IMR-90 (cell line): ENCODE results near the gene ANKLE2. TPM values are rescaled to one million over a fixed set of nuclear protein-coding genes. Genes with fewer than 3 reads are reported as not detected.

Experiments
- ATAC-seq: fragments of 200-7000 bp; cut with Tn5 transposase; 2 replicates; pipeline ENCODE4 v1.9.1; 2020; ENCODE audit warnings: low read depth, mild to moderate bottlenecking, moderate library complexity
- BruUV-seq: library from RNA; stranded (reverse); fragments of 400-500 nt; replicated peaks from 2 replicates; lab custom pipeline; 2021; lab: Mats Ljungman, UMichigan
- CTCF ChIA-PET: fragments of 300-600 bp; formaldehyde crosslinking; extraction: SDS; loops from one replicate; lab custom pipeline; 2021; ENCODE audit warnings: antibody characterized with exemption; lab: Yijun Ruan, JAX
- POLR2A ChIA-PET: fragments of 300-600 bp; sonication (Branson Sonifier 250); formaldehyde crosslinking; loops from one replicate; lab custom pipeline; 2022; ENCODE audit warnings: antibody characterized with exemption; ENCODE audit not compliant: unreplicated experiment; lab: Charles Lee
- DNase-seq: peaks from one replicate; pipeline ENCODE4 v3.0.0; 2013
- H2AFZ ChIP-seq: replicated peaks from 2 replicates; pipeline ENCODE3; 2013; ENCODE audit warnings: low read length, mild to moderate bottlenecking; ENCODE audit not compliant: poor library complexity
- H2AK5ac ChIP-seq: 2 replicates; pipeline ENCODE4 v1.6.1; 2013; ENCODE audit warnings: low read depth, low read length, inconsistent platforms
- H2AK9ac ChIP-seq: replicated peaks from 2 replicates; pipeline ENCODE3; 2013; ENCODE audit warnings: mild to moderate bottlenecking, low read depth, low read length, moderate library complexity; ENCODE audit not compliant: poor library complexity
- H2BK120ac ChIP-seq: 2 replicates; pipeline ENCODE4 v1.6.1; 2013; ENCODE audit warnings: low read depth, low read length, inconsistent platforms
- H2BK15ac ChIP-seq: 3 replicates; pipeline ENCODE4 v1.6.1; 2013; ENCODE audit warnings: low read depth, low read length, inconsistent platforms
- H2BK20ac ChIP-seq: 2 replicates; pipeline ENCODE4 v1.6.1; 2013; ENCODE audit warnings: low read depth, mild to moderate bottlenecking, inconsistent platforms, low read length, moderate library complexity
- H2BK5ac ChIP-seq: 2 replicates; pipeline ENCODE4 v1.6.1; 2013; ENCODE audit warnings: mild to moderate bottlenecking, low read depth, low read length, inconsistent platforms; ENCODE audit not compliant: poor library complexity, severe bottlenecking
- H3K14ac ChIP-seq: replicated peaks from 2 replicates; pipeline ENCODE4 v1.6.1; 2013; ENCODE audit warnings: low read depth, low read length, inconsistent platforms
- H3K18ac ChIP-seq: 2 replicates; pipeline ENCODE4 v1.6.1; 2013; ENCODE audit warnings: low read depth, low read length, control low read depth
- H3K23ac ChIP-seq: 2 replicates; pipeline ENCODE4 v1.6.1; 2013; ENCODE audit warnings: low read depth, low read length, inconsistent platforms
- H3K27ac ChIP-seq: 2 replicates; pipeline ENCODE4 v1.5.1; 2013; ENCODE audit warnings: mild to moderate bottlenecking, control low read depth, low read length; ENCODE audit not compliant: insufficient read depth
- H3K27me3 ChIP-seq: 2 replicates; pipeline ENCODE4 v1.6.1; 2013; ENCODE audit warnings: low read length; ENCODE audit not compliant: control insufficient read depth, insufficient read depth
- H3K36me3 ChIP-seq: 2 replicates; pipeline ENCODE4 v1.6.1; 2013; ENCODE audit warnings: low read length, mixed read lengths; ENCODE audit not compliant: control insufficient read depth, insufficient read depth
- H3K4ac ChIP-seq: 2 replicates; pipeline ENCODE4 v1.6.1; 2013; ENCODE audit warnings: low read depth, low read length, inconsistent platforms
- H3K4me1 ChIP-seq: 2 replicates; pipeline ENCODE4 v1.6.1; 2013; ENCODE audit warnings: low read length, mixed read lengths; ENCODE audit not compliant: control insufficient read depth, insufficient read depth
- H3K4me2 ChIP-seq: 2 replicates; pipeline ENCODE4 v1.6.1; 2013; ENCODE audit warnings: low read depth, mild to moderate bottlenecking, control low read depth, low read length, moderate library complexity
- H3K4me3 ChIP-seq: 2 replicates; pipeline ENCODE4 v1.5.1; 2013; ENCODE audit warnings: low read depth, mild to moderate bottlenecking, control low read depth, low read length, moderate library complexity; ENCODE audit not compliant: insufficient read depth
- H3K56ac ChIP-seq: 2 replicates; pipeline ENCODE4 v1.6.1; 2013; ENCODE audit warnings: low read length, inconsistent platforms; ENCODE audit not compliant: insufficient read depth; ENCODE audit errors: extremely low read depth
- H3K79me1 ChIP-seq, 2 experiments: 2 replicates each; pipeline ENCODE4 v1.6.1; 2013; ENCODE audit warnings: low read length in 2 of 2, inconsistent platforms in 1 of 2, low read depth in 1 of 2
- H3K9ac ChIP-seq: 2 replicates; pipeline ENCODE4 v1.6.1; 2013; ENCODE audit warnings: low read depth, low read length, control low read depth
- H3K9me1 ChIP-seq: 2 replicates; pipeline ENCODE4 v1.6.1; 2013; ENCODE audit warnings: low read length, inconsistent platforms; ENCODE audit not compliant: insufficient read depth
- H3K9me3 ChIP-seq: 2 replicates; pipeline ENCODE4 v1.6.1; 2013; ENCODE audit warnings: low read length; ENCODE audit not compliant: control insufficient read depth, insufficient read depth
- H4K20me1 ChIP-seq: 2 replicates; pipeline ENCODE4 v1.6.1; 2013; ENCODE audit warnings: low read length, inconsistent platforms; ENCODE audit not compliant: insufficient read depth
- H4K5ac ChIP-seq: 2 replicates; pipeline ENCODE4 v1.6.1; 2013; ENCODE audit warnings: mild to moderate bottlenecking, low read depth, low read length, control low read depth
- H4K8ac ChIP-seq, 2 experiments: 2 replicates each; pipeline ENCODE4 v1.6.1; 2013; ENCODE audit warnings: low read depth in 2 of 2, low read length in 2 of 2, control low read depth in 1 of 2, inconsistent platforms in 1 of 2
- H4K91ac ChIP-seq: 2 replicates; pipeline ENCODE4 v1.6.1; 2013; ENCODE audit warnings: low read depth, low read length, inconsistent platforms; ENCODE audit not compliant: insufficient read depth
- BHLHE40 ChIP-seq: fragments of 150-350 bp; IDR thresholded peaks from 2 replicates; pipeline ENCODE4 v1.6.1; 2016; ENCODE audit warnings: mild to moderate bottlenecking, low read depth, low read length
- CEBPB ChIP-seq: IDR thresholded peaks from 2 replicates; pipeline ENCODE4 v1.6.1; 2012; ENCODE audit warnings: low read depth, low read length, improper control_type of control experiment
- CHD1 ChIP-seq: IDR thresholded peaks from 2 replicates; pipeline ENCODE4 v1.6.1; 2012; ENCODE audit warnings: low read depth, low read length, improper control_type of control experiment
- FOS ChIP-seq: fragments of 150-350 bp; IDR thresholded peaks from 2 replicates; pipeline ENCODE4 v1.6.1; 2016; ENCODE audit warnings: low read depth, low read length
- MAZ ChIP-seq: IDR thresholded peaks from 2 replicates; pipeline ENCODE4 v1.6.1; 2012; ENCODE audit warnings: low read depth, mild to moderate bottlenecking, low read length, improper control_type of control experiment, moderate library complexity, borderline replicate concordance
- MXI1 ChIP-seq: IDR thresholded peaks from 2 replicates; pipeline ENCODE4 v1.6.1; 2012; ENCODE audit warnings: low read depth, mild to moderate bottlenecking, low read length, moderate library complexity, borderline replicate concordance
- NFE2L2 ChIP-seq: fragments of 150-350 bp; IDR thresholded peaks from 2 replicates; pipeline ENCODE4 v1.6.1; 2016; ENCODE audit warnings: low read depth, mild to moderate bottlenecking, low read length
- POLR2A ChIP-seq: IDR thresholded peaks from 2 replicates; pipeline ENCODE4 v1.6.1; 2012; ENCODE audit warnings: mild to moderate bottlenecking, low read depth, low read length
- RFX5 ChIP-seq: IDR thresholded peaks from 2 replicates; pipeline ENCODE4 v1.8.0; 2012; ENCODE audit warnings: low read depth, mild to moderate bottlenecking, low read length, moderate library complexity
- WGBS, 2 experiments: methylation state at CpG; one replicate each; pipeline versions ENCODE4 v1.1.5 to v1.1.7; 2013; ENCODE audit warnings: missing lambda C conversion rate in 2 of 2; ENCODE audit not compliant: insufficient read length in 1 of 2; ENCODE audit errors: extremely low coverage in 2 of 2; 5-methylcytosine and 5-hydroxymethylcytosine counted together
- dilution Hi-C: fragments of 300-500 bp; cut with HindIII; formaldehyde crosslinking; loops from one replicate; pipeline ENCODE4 v1.14.3; 2018; ENCODE audit warnings: low sequenced_read_pairs; ENCODE audit not compliant: unreplicated experiment
- in situ Hi-C: fragments of 300-500 bp; cut with MboI; formaldehyde crosslinking; loops from 3 replicates; pipeline ENCODE4 v1.14.3; 2019; ENCODE audit warnings: low sequenced_read_pairs, inconsistent platforms, mixed read lengths
- intact Hi-C: fragments of 100-400 bp; cut with micrococcal nuclease; formaldehyde crosslinking; loops from 2 replicates; pipeline ENCODE4 v1.10.0; 2022
- polyA plus RNA-seq, 3 experiments: library from polyadenylated mRNA; depleted of rRNA; stranded (reverse); fragments of >200 nt; gene quantifications; 2 replicates each; pipeline ENCODE4 v1.2.3, GENCODE V29; 2012; ENCODE audit warnings: low replicate concordance in 1 of 3
- total RNA-seq: library from RNA; depleted of rRNA; stranded (reverse); fragments of >200 nt; gene quantifications from 2 replicates; pipeline ENCODE4 v1.2.3, GENCODE V29; 2012

ANKLE2 gene
- total and polyA plus RNA-seq, 2 of the 4 experiments (the other 2 are of a cell fraction) = 63.4 to 82.4 TPM

GRCh38 chr12:132801741-132802140 is 40.1 kb upstream of the ANKLE2 start:
- in situ Hi-C loops (no loop called here), intact Hi-C loops (no loop called here), dilution Hi-C loops (no loop called here)
- H2BK20ac ChIP-seq = no peak overlapping the region
- no peak overlapping the region for H3K56ac ChIP-seq
- H3K9me3 ChIP-seq = no peaks in the 10 kb centered on the region
- no peak for ATAC-seq
- CTCF ChIA-PET = no interaction called here
- H3K79me1 ChIP-seq = peaks cover 25 to 68% of the 10 kb centered on the region in 2 experiments
- H4K5ac ChIP-seq = no peak overlapping the region
- H3K27ac ChIP-seq = no peak overlapping the region
- no peak overlapping the region for H2AK9ac ChIP-seq
- H2BK15ac ChIP-seq = no peak overlapping the region
- H2BK120ac ChIP-seq = no peak overlapping the region
- no peak overlapping the region for H3K18ac ChIP-seq
- H4K20me1 ChIP-seq = peaks cover 68% of the 10 kb centered on the region
- H2BK5ac ChIP-seq = no peak overlapping the region
- no peak overlapping the region for H3K4me2 ChIP-seq
- BruUV-seq = no TSS peak
- no peak overlapping the region for H3K23ac ChIP-seq
- no peak overlapping the region for H3K4me3 ChIP-seq
- POLR2A ChIA-PET = no interaction called here
- no peak for TF ChIP-seq BHLHE40
- no peak for TF ChIP-seq MXI1
- no peak for TF ChIP-seq CEBPB
- no peak for TF ChIP-seq NFE2L2
- no peak for TF ChIP-seq CHD1
- no peak for TF ChIP-seq RFX5
- TF ChIP-seq POLR2A = no peak
- no peak for TF ChIP-seq MAZ
- no peak for TF ChIP-seq FOS
- WGBS, 2 experiments = 94% methylated on average over 14 of the region's 28 CpGs; no CpG with 5 or more reads in 1 of the 2 experiments
- peaks cover 85% of the 10 kb centered on the region for H3K36me3 ChIP-seq
- no peaks in the 10 kb centered on the region for H3K27me3 ChIP-seq
- H3K4ac ChIP-seq = no peak overlapping the region
- H3K4me1 ChIP-seq = no peaks in the 10 kb centered on the region
- H2AFZ ChIP-seq = peak overlapping the region; percentile 11
- H4K8ac ChIP-seq = no peak overlapping the region
- peaks cover 4% of the 10 kb centered on the region for H3K9me1 ChIP-seq
- H4K91ac ChIP-seq = no peak overlapping the region
- H2AK5ac ChIP-seq = no peak overlapping the region
- no peak for DNase-seq
- no peak overlapping the region for H3K14ac ChIP-seq
- no peak overlapping the region for H3K9ac ChIP-seq
